OCI-M2 (cell line): ENCODE results near the gene CDK5RAP2.
"Not testable (repeated sequence)": the region's sequence is repeated elsewhere in the genome, so short reads cannot be mapped to it uniquely, and the experiment has no call there.

ENCODE experiments used
- DNase-seq: peaks from one replicate; lab custom pipeline; 2025; ENCODE audit not compliant: unreplicated experiment; lab: John Stamatoyannopoulos, UW

The CDK5RAP2 gene

DNA sequence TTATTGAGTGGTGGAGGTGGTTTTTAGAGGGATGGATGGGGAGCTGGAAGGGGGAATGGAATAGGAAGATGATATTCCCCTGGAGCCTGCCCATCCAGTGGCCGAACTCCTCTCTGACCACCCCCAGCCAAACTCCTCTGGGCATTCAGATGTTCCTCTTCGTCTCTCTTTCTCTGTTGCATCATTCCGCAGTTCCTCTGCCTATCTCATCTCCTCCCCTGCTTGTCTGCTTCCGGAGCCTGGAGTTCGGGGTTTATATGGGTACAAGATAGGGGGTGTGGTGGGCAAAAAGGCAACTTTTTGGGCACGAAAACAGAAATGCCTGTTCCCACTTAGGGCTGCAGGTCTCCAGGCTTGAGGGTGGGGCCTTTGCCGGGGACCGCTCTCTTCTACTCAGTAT lies 12.2 kb upstream of the CDK5RAP2 start:
- DNase-seq, result no peak

DNA sequence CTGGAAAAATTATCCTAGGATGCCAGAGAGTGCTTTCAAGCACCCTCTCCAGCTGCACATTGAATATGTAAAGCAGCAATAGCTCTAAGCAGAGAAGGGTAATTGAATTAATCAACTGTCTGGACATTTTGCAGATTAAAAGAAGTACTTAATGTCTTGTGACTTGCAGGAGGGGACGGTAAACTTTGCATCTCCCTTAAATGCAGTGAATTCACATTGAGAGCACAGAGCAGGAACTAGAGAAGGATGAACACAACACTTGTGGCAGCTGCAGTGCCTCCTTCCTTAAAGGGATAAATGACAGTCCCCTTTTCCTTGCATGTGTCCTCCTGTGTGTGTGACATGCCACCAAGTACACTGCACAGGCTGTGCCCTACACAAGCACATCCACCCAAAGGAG lies 7.4 kb upstream of the CDK5RAP2 start:
- no peak for DNase-seq

DNA sequence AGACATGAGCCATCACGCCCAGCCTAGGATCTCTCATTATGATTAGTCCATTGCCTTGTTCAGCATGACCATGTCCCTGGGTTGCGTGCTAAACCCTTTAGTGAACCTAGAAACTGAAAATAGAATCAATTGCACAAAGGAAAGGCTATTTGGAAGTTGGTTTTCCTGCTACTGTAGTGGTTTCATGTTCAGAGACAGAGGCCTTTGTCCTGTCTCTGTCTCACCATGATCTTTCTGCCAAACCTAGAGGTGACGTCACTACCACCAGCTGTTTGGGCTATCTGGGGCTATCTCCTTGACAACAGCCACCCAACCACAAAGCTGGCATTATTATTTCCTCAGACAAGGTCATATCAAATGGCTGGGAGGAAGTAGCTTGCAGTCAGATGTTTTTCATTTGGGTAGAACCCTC lies 4.0 kb upstream of the CDK5RAP2 start:
- no peak for DNase-seq

DNA sequence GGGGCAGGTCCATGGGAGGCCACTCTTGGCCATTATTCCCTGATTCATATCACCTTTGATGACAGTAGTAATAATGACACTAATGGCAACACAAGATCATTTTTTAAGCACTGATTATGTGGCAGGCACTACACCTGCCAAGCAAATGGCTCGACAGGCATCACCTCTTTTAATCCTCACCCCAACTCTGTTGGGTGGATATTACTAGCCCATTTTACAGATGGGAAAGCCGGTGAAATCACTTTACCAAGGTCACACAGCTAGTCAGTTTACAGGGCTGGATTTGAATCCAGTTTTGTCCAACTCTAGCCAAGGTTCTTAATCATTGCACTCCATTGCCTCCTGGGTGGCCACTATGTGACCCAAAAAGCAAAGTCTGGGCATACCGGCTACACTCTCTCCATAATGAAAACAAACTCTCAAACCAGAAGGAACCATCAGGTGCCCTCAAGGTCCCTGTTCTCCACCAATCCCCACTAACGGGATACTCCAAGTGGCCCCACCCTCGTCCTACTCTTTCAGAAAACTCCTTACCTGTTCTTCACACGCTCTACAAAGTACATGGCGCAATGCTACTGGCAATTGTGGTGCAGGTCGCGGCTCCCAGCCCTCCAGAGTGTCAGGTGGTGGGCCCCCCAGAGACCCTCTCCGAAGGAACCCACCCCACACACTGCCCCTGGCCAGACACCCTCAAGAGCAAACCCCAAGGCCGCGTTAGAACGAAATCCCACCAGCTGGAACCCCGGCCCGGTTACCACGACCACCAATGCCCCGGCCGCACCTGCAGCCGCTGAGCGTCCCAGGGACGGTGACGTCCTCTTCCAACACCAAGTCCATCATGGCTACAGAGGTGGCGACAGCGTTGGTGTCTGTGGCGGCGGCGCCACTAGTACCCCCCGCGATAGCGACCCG lies 572 bp downstream of the CDK5RAP2 start:
- no peak for DNase-seq

DNA sequence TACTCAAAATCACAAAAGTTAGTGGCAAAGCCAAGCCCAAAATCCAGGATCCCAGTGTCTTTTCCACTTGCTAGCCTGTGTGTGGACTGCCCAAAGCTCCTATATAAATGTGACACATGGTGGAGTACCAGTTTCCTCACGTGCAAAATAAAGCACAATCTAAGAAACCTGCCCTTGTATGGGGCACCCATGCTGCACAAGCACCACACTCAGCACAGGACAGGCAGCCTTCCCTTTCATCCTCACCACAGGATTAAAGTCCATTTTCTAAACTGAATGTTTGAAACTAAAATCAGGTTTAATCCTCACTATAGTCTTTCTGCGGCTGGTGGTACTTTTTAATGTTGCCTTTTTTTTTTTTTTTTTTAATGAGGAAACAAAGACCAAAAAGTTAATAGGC lies 5.5 kb downstream of the CDK5RAP2 start:
- DNase-seq, result no peak

DNA sequence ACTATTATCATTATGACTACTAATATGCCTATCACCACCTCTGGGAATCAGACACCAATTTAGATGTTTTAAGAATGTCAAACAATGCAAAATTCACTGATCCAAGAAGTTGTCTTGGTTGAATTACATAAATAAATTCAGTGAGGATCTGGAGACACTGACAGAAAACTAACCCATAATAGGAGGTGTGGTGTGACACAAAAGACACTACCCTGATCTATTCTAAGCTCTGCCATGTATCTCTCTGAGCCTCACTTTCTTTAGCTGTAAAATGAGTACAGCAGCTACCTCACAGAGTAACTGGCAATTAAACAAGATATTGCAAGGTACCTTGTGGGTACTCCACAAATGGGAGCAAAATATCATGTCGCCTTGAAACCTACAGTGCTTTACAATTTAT lies 7.5 kb downstream of the CDK5RAP2 start:
- DNase-seq, result no peak

DNA sequence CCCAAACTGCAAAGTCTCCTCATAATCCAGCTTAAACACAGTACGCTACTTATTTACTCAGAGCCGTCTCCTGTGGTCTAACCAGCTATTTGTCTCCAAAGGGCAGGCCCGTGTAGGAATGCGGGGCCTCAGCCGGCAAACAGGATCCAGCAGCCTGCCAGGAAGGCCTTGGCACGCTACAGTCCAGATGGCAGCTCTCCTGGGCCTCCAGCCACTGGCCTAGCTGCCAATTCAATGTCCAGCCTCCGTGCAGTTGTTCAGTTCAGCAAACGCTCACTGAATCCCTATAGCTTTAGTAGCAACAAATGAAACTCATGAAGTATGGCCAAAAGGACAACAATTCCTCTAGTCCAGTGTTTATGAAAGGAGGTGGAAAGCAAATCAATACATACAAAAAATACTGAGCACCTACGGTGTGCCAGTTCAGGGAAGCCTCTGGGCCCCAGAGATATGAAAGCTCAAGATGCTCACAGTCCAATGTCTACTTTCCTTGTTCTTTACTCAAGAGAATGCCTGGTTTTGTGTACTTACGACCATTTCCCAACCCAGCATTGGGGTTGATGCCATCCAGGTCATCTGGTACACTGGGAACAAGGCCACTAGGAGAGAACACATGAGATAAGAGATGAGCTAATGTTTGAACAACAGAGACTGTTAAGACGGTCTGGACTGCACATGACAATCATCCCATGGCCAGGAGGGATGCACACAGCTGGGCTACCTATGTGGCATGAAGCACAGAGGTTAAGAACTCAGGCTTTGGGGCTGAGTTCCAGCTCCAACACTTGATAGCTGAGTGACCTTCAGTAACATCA lies 8.3 kb downstream of the CDK5RAP2 start:
- DNase-seq, result no peak

DNA sequence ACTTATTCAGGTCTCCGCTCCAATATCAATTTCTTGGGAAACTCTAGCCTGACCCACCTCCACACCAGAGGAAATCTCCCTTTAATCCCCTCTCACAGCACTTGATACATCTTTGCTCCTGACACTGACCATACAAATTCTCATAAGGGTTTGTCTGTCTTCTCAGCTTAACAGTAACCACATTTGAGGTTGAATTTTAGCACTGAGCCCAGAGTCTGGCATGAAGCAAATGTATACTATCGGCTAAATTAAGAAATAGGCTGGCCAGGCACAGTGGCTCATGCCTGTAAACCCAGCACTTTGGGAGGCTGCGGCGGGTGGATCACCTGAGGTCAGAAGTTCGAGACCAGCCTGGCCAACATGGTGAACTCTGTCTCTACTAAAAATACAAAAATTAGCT lies 9.7 kb downstream of the CDK5RAP2 start:
- no peak for DNase-seq

DNA sequence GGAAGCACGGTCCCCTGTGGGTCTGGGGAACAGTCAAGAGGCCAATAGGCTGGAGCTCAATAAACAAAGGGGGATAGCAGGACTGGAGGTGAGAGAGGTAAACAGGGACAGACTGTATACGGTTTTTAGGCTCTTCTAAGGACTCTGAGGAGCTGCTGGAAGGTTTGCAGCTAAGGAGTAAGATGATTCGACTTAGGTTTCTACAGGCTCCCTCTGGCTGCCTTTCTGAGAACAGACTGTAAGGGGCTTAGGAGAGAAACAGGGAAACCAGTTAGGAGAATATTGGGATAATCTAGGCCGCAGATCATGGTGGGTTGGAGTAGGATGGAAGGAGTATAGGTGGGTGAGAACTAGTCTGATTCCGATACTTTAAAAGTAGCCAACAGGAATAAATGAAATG lies 10.4 kb downstream of the CDK5RAP2 start:
- DNase-seq, result no peak

DNA sequence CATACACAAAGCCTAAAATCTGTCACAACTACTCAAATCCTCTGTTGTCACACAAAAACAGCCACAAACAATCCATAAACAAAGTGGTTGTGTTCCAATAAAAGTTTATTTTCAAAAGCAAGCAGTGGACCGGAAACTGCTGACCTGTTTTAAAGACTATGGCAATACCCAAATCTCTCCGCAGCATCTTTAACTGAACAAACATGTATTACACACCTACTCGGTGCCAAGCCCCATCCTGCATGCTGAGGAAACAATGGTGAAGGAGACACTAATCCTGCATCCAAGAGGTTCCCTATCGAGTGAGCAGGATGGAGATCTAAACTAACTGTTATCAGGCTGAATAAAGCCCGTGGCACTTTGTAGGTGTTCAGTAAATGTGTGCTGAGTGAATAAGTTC lies 11.2 kb downstream of the CDK5RAP2 start:
- no peak for DNase-seq

DNA sequence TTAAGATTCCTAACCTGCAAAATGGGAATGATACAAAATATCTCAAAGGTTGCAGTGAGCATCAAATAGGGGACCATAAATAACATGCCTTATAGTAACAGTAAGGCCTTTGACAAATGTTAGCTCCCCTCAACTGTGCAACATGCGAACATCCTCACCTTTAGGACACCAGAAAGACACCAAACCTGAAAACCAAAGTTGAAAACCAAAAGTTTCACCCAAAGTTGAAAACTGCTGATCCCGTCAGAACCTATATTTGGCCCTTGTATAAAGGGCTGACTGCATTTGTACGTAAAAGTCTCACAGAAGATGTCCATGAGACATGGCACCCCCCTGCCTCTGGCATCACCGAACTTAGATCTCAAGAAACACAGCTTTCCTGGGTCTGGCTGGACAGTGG lies 12.1 kb downstream of the CDK5RAP2 start:
- DNase-seq, result no peak

DNA sequence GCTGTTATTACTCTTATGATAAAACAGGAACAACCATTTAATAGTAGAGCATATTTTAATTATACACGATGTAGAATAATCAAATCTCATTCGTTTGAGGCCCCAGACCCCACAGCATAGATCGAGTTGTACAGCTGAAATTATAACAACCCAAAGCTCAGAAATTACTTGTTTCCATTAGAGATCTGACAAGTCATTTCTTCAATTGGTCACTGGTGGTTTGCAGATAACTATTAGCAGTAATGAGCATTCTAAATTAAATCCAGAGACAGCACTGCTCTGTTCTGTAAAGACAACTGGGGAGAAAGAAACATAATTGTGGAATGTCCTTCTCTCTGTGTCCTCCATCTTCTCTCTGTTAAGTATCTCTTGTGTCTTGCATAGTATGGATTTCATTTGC lies 12.9 kb downstream of the CDK5RAP2 start:
- no peak for DNase-seq

DNA sequence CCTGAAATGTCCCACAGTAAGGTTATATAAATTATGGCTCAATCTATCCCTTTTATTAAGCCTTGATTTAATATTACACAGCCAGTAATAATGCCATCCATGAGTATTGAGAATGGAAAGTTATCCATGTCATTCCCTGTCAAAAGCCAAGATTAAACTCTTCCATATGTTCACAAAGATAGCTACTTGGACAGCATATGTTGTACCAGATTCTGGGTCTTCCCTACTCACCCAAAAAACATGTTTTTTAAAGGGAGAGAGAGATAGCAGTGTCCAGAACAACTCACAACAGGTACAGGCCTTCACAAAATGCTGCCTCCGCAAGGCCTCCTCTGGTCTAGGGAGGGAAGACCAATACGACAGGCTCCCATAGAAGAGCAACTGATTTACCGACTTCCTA lies 15.4 kb downstream of the CDK5RAP2 start:
- no peak for DNase-seq

DNA sequence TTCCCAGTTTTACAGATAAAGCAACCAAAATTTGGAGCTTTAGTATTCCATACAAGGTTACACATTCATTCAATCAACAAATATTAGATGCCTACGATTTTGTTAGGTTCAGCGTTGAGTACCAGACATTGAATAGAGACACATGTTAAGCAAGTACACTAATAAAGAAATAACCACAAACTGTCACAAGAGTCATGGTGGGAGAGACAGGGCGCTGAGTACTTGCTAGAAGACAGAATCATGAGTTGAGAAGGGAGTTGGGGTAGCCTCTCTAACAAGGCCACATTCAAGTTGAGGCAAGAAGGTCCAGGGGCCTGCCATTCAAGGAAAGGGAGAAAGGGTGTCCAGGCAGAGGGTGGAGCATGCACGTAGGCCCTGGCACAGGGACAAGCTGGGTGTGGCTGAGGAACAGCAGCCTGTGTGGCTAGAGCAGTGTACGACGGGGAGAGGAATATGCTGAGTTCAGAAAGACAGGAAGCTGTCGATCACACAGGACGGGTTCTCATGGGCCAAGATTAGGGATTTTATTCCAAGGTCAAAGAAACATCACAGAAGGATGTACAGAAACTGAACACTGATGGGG lies 17.0 kb downstream of the CDK5RAP2 start:
- DNase-seq, result no peak

DNA sequence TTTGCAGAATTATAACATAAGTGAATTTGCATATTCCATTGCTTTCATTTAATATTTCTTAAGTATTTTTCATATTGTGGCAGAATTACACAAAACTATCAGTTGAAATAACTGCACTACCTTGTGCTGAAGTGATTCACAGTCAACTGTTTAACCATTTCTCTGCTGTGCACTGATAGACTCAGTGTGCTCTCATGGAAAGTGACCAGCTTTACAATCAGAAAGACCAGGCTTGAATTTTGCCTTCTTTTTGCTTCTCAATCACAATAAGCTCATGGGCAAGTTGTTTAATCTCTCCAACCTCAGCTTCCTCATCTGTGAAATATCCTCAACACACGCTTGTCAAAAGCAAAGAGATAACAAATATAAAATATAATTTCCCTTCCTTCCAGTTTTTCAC lies 18.3 kb downstream of the CDK5RAP2 start:
- no peak for DNase-seq

DNA sequence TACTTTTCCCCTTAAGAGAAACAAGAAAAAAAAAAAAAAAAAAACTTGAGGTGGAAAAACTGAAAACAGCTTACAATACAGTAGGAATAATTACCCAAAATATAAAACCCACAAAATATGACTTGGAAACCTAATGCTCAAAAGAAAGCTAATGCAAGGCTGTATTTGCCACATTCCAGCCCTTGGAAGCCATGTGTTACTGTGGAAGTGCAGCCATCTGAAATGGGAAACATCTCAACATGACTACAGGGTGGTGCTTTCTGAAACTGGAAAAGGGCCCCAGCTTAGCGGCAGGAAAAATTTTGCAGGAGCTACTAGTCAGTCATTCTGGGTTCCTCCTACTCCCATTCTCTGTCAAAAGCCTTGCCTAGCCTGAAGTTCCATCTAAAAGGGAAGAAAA lies 20.4 kb downstream of the CDK5RAP2 start:
- DNase-seq, result no peak

DNA sequence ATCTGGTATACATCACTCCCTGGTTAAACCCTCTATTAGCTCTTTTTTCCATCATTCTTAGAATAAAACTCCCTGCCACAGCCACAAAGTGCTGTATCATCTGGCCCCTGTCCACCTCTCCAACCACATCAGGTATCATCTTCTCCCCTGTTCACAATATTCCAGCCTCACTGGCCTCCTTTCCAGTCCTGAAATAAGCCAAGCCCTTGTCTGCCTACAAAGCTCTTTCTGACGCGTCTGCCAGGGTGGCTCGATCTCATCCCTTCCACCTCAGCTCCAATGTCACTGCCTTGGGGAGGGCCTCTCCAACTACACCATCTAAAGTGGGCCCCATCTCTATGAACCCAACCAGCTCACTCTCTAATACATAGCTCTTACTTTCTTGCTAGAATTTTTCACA lies 21.5 kb downstream of the CDK5RAP2 start:
- no peak for DNase-seq

DNA sequence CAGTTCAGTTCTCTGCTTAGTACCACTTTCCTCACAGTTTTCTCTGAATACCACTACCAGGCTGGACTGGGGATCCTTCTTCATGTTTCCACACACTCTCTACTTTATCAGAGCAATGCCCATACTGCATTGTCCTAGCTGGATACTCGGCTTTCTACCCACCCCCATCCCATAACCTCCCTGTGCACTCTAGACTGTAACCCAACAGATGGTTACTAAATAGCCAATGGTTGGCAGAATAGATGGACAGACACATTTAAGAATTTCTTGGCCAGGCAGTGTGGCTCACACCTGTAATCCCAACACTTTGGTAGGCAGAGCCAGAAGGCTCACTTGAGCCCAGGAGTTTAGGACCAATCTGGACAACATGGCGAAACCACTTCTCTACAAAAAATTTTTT lies 22.8 kb downstream of the CDK5RAP2 start:
- no peak for DNase-seq

DNA sequence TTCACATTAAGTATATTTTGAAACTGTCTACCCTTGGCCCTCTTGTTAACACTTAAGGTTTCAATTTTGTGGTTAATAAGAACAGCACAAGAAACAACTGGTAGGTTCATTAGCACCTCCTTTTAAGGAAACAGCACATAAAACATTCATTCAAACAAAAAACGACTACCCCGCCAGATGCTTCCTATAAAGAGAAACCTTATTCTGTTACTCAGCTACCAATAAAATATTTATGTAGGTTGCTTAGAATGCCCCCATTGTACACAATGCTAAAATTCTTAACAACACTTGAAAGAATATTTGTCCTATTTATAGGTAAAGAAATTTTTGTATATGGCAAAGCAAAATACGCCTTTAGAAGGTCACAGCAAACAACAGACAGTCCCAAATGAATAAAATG lies 23.2 kb downstream of the CDK5RAP2 start:
- no peak for DNase-seq

DNA sequence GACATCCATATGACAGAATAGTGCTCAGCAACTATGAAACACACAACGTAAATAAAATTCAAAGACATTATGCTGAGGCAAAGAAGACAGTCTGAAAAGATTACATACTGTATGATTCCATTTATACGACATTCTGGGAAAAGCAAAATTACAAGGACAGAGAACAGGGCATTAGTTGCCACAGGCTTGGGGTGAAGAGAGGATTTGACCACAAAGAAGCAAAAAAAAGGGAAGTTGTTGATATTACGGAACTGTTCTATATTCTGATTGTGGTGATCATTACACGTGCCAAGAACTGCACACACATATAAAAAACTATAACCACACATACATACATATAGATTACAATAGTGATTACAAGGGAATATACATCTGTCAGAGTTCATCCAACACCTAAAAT lies 24.1 kb downstream of the CDK5RAP2 start:
- DNase-seq, result no peak

DNA sequence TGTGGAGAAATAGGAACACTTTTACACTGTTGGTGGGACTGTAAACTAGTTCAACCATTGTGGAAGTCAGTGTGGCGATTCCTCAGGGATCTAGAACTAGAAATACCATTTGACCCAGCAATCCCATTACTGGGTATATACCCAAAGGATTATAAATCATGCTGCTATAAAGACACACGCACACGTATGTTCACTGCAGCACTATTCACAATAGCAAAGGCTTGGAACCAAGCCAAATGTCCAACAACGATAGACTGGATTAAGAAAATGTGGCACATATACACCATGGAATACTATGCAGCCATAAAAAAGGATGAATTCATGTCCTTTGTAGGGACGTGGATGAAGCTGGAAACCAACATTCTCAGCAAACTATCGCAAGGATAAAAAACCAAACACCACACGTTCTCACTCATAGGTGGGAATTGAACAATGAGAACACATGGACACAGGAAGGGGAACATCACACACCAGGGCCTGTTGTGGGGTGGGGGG lies 27.7 kb downstream of the CDK5RAP2 start:
- DNase-seq, result not testable (repeated sequence)
